B cell (primary cell): ENCODE measurements around the gene UBA1. TPM values are rescaled to one million over a fixed set of nuclear protein-coding genes. Genes with fewer than 3 reads are reported as not detected.

Experiments
- ATAC-seq: fragments of 200-7000 bp; cut with Tn5 transposase; one replicate; pipeline ENCODE4 v1.10.0; 2021; ENCODE audit warnings: low read depth, mild to moderate bottlenecking, moderate number of reproducible peaks, moderate library complexity
- CTCF ChIA-PET: fragments of 350-600 bp; sonication (Branson Sonifier 250); formaldehyde crosslinking; loops from one replicate; lab custom pipeline; 2021; ENCODE audit warnings: antibody characterized with exemption, inconsistent platforms; lab: Charles Lee
- POLR2A ChIA-PET: fragments of 350-600 bp; sonication (Branson Sonifier 250); formaldehyde crosslinking; loops from one replicate; lab custom pipeline; 2021; ENCODE audit warnings: antibody characterized with exemption; lab: Charles Lee
- DNase-seq: peaks from one replicate; pipeline ENCODE4 v3.0.0; 2013
- H2AFZ ChIP-seq: 2 replicates; pipeline ENCODE4 v1.6.1; 2012; ENCODE audit warnings: mild to moderate bottlenecking, low read depth, low read length; ENCODE audit not compliant: insufficient read depth, poor library complexity, severe bottlenecking
- H3K27ac ChIP-seq, 2 donors: 1 replicate in 1 of 2; 2 replicates in 1 of 2; pipeline ENCODE4 v1.5.1; 2012 to 2013; ENCODE audit warnings: low read length in 2 of 2, mild to moderate bottlenecking in 2 of 2, moderate library complexity in 1 of 2
- H3K27me3 ChIP-seq, 4 experiments: fragments of 200-600 bp in 1 of 4; sonication (generic) in 1 of 4; replicated peaks in 1 of 4; 1 replicate in 2 of 4; 2 replicates in 2 of 4; pipeline versions ENCODE4 v1.6.1 to v1.7.0; 2013 to 2016; ENCODE audit warnings: low read length in 3 of 4, mild to moderate bottlenecking in 2 of 4, mixed read lengths in 1 of 4, moderate library complexity in 1 of 4; ENCODE audit not compliant: insufficient read depth in 4 of 4, control insufficient read depth in 3 of 4; ENCODE audit errors: control extremely low read depth in 1 of 4
- H3K36me3 ChIP-seq, 2 experiments: replicated peaks in 1 of 2; 1 replicate in 1 of 2; 2 replicates in 1 of 2; pipeline versions ENCODE4 v1.6.1 to v1.7.1; 2013; ENCODE audit warnings: low read length in 1 of 2; ENCODE audit not compliant: insufficient read depth in 2 of 2, control insufficient read depth in 1 of 2; ENCODE audit errors: control extremely low read depth in 1 of 2, extremely low read depth in 1 of 2
- H3K4me1 ChIP-seq, 2 donors: fragments of 200-600 bp in 1 of 2; sonication (generic) in 1 of 2; 1 replicate in 1 of 2; 2 replicates in 1 of 2; pipeline versions ENCODE4 v1.5.1 to v1.6.1; 2013 to 2017; ENCODE audit warnings: low read length in 2 of 2; ENCODE audit not compliant: control insufficient read depth in 2 of 2, insufficient read depth in 2 of 2
- H3K4me2 ChIP-seq: replicated peaks from 2 replicates; pipeline ENCODE3; 2012; ENCODE audit warnings: mild to moderate bottlenecking, low read depth, low read length; ENCODE audit not compliant: poor library complexity, severe bottlenecking
- H3K4me3 ChIP-seq, 5 experiments: fragments of 200-600 bp in 1 of 5; sonication (generic) in 1 of 5; 1 replicate in 3 of 5; 2 replicates in 2 of 5; pipeline versions ENCODE4 v1.5.1 to v1.7.0; 2011 to 2016; ENCODE audit warnings: low read length in 4 of 5, mild to moderate bottlenecking in 4 of 5, low read depth in 2 of 5, control low read depth in 1 of 5, moderate library complexity in 1 of 5; ENCODE audit not compliant: insufficient read depth in 1 of 5; ENCODE audit errors: control extremely low read depth in 1 of 5, extremely low read depth in 1 of 5
- H3K79me2 ChIP-seq: fragments of 200-600 bp; sonication (generic); one replicate; pipeline ENCODE4 v1.6.0; 2016; ENCODE audit warnings: low read length; ENCODE audit not compliant: control insufficient read depth, insufficient read depth
- H3K9ac ChIP-seq: fragments of 200-600 bp; sonication (generic); 2 replicates; pipeline ENCODE4 v1.6.1; 2017; ENCODE audit warnings: mild to moderate bottlenecking, low read length, moderate library complexity
- H3K9me3 ChIP-seq, 3 donors: one replicate each; pipeline versions ENCODE4 v1.6.1 to v1.7.1; 2013; ENCODE audit warnings: low read length in 2 of 3; ENCODE audit not compliant: control insufficient read depth in 2 of 3, insufficient read depth in 1 of 3; ENCODE audit errors: control extremely low read depth in 1 of 3
- H4K20me1 ChIP-seq: 2 replicates; pipeline ENCODE4 v1.6.0; 2012; ENCODE audit warnings: mild to moderate bottlenecking, low read length; ENCODE audit not compliant: insufficient read depth, control insufficient read depth, poor library complexity, severe bottlenecking
- H3K27ac Mint-ChIP-seq: one replicate; pipeline ENCODE4 v1.8.0; 2021; ENCODE audit warnings: mixed read lengths
- H3K27me3 Mint-ChIP-seq: one replicate; pipeline ENCODE4 v1.8.0; 2021; ENCODE audit warnings: mixed read lengths
- H3K4me1 Mint-ChIP-seq: one replicate; pipeline ENCODE4 v1.8.0; 2021; ENCODE audit warnings: mixed read lengths
- H3K4me3 Mint-ChIP-seq: one replicate; pipeline ENCODE4 v1.8.0; 2021; ENCODE audit warnings: mixed read lengths
- H3K9me3 Mint-ChIP-seq: one replicate; pipeline ENCODE4 v1.8.0; 2022; ENCODE audit warnings: mixed read lengths; ENCODE audit not compliant: insufficient read depth
- CTCF ChIP-seq: fragments of 200-600 bp; IDR thresholded peaks from one replicate; pipeline ENCODE4 v1.8.0; 2022; ENCODE audit warnings: antibody characterized with exemption, mild to moderate bottlenecking
- EZH2 ChIP-seq: IDR thresholded peaks from 2 replicates; pipeline ENCODE4 v1.6.1; 2012; ENCODE audit warnings: borderline replicate concordance, low read depth, mild to moderate bottlenecking, moderate library complexity, low read length; ENCODE audit not compliant: insufficient read depth, poor library complexity, severe bottlenecking
- WGBS: methylation state at CpG from one replicate; pipeline ENCODE4 v1.1.5; 2013; ENCODE audit warnings: missing lambda C conversion rate; ENCODE audit not compliant: insufficient coverage; 5-methylcytosine and 5-hydroxymethylcytosine counted together
- intact Hi-C: fragments of 100-400 bp; cut with micrococcal nuclease; formaldehyde crosslinking; loops from one replicate; pipeline ENCODE4 v1.10.0; 2022
- polyA plus RNA-seq: library from polyadenylated mRNA; depleted of rRNA; stranded (reverse); fragments of >200 nt; gene quantifications from 2 replicates; pipeline ENCODE4 v1.2.3, GENCODE V29; 2012
- total RNA-seq, 2 donors: library from RNA; stranded (reverse); fragments of 120-200 nt in 1 of 2; gene quantifications; 1 replicate in 1 of 2; 2 replicates in 1 of 2; pipeline versions ENCODE4 v1.2.3 to v1.2.4, GENCODE V29; 2013 to 2022

The UBA1 gene
- total and polyA plus RNA-seq, 2 donors (not counting 1 experiment from before 2014, with no cell fraction given): 166 to 211 TPM

- H3K4me2 ChIP-seq: peak overlapping the region; percentile 90
- peaks cover 33 to 47% of the 10 kb centered on the region in 2 donors for H3K4me1 ChIP-seq
- no peaks in the 10 kb centered on the region for H3K9me3 ChIP-seq
- peaks cover 31% of the 10 kb centered on the region for H3K79me2 ChIP-seq
- 0% methylated on average over 12 of the region's 26 CpGs for WGBS
- CTCF ChIA-PET: interaction anchor here (2.4 to 3.8 kb wide), 2 partner anchors 192 to 332 kb away, joined by 22 to 23 read pairs; no protein-coding TSS in a partner anchor
- ATAC-seq (peak; percentile 5), DNase-seq (peak; percentile 65)
- Mint-ChIP-seq H3K27me3 (no peaks in the 10 kb centered on the region), H3K27ac (peak overlapping the region; percentile 88), H3K4me3 (peak overlapping the region; percentile 91), H3K4me1 (peaks cover 47% of the 10 kb centered on the region), H3K9me3 (no peaks in the 10 kb centered on the region)
- peak overlapping the region; percentile 82 for H3K9ac ChIP-seq
- intact Hi-C loops: loop anchor here (5.0 kb wide), 2 partner anchors 121 to 461 kb away; partner anchors contain the start of gene ELK1
- peaks cover under 1% of the 10 kb centered on the region for H4K20me1 ChIP-seq
- peak overlapping the region; percentile 78 to 84 for H3K27ac ChIP-seq
- peaks cover 0 to 6% of the 10 kb centered on the region in 2 experiments for H3K36me3 ChIP-seq
- H3K27me3 ChIP-seq: no peaks in the 10 kb centered on the region
- POLR2A ChIA-PET: interaction anchor here (0.6 to 1.6 kb wide), 6 partner anchors 27 to 370 kb away, joined by 3 to 11 read pairs (median 4); partner anchors contain the start of genes ARAF, CDK16 and USP11
- peak overlapping the region; percentile 44 to 80 (median 66) for H3K4me3 ChIP-seq
- TF ChIP-seq EZH2 (no peak), CTCF (no peak)
- H2AFZ ChIP-seq: peak overlapping the region; percentile 80
These were observed 2.3 kb upstream of the UBA1 start for GRCh38 chrX:47191331-47191730.

GRCh38 chrX:47191806-47192401, 1.7 kb upstream of the UBA1 start:
- no peak for TF ChIP-seq EZH2
- Mint-ChIP-seq H3K9me3 (no peaks in the 10 kb centered on the region), H3K4me1 (peaks cover 53% of the 10 kb centered on the region), H3K4me3 (peak overlapping the region; percentile 91), H3K27ac (peak overlapping the region; percentile 88), H3K27me3 (no peaks in the 10 kb centered on the region)
- H3K4me2 ChIP-seq: peak overlapping the region; percentile 90
- H3K4me3 ChIP-seq: peak overlapping the region in 4 of 5 experiments; percentile 64 to 80 (median 71)
- no peaks in the 10 kb centered on the region for H3K9me3 ChIP-seq
- no peak for ATAC-seq
- no peaks in the 10 kb centered on the region for H3K27me3 ChIP-seq
- ChIA-PET CTCF (interaction anchor here (2.4 to 3.8 kb wide), 2 partner anchors 192 to 331 kb away, joined by 22 to 23 read pairs; no protein-coding TSS in a partner anchor), POLR2A (interaction anchor here (0.6 to 1.6 kb wide), 4 partner anchors 26 to 370 kb away, joined by 4 to 11 read pairs (median 4); partner anchors contain the start of genes ARAF and CDK16)
- H3K79me2 ChIP-seq: peaks cover 37% of the 10 kb centered on the region
- H3K36me3 ChIP-seq: peaks cover 0 to 6% of the 10 kb centered on the region in 2 experiments
- peaks cover 7% of the 10 kb centered on the region for H4K20me1 ChIP-seq
- peaks cover 38 to 53% of the 10 kb centered on the region in 2 donors for H3K4me1 ChIP-seq
- no CpG with 5 or more reads among the region's 16 CpGs for WGBS
- H2AFZ ChIP-seq: peak overlapping the region; percentile 80
- intact Hi-C loops: loop anchor here (5.0 kb wide), 2 partner anchors 120 to 460 kb away; partner anchors contain the start of gene ELK1
- H3K9ac ChIP-seq: peak overlapping the region; percentile 82
- H3K27ac ChIP-seq: peak overlapping the region; percentile 78 to 84
- DNase-seq: peak; percentile 37
